ENCODE measurements around the gene LY6G5C. TPM values are rescaled to one million over a fixed set of nuclear protein-coding genes. Genes with fewer than 3 reads are reported as not detected.

The LY6G5C gene
- total and polyA plus RNA-seq, 9 of the 15 experiments (the other 6 are each of a cell fraction or from before 2014, with no cell fraction given), result 0.10 to 0.67 (median 0.46) TPM; not detected in 4

DNA sequence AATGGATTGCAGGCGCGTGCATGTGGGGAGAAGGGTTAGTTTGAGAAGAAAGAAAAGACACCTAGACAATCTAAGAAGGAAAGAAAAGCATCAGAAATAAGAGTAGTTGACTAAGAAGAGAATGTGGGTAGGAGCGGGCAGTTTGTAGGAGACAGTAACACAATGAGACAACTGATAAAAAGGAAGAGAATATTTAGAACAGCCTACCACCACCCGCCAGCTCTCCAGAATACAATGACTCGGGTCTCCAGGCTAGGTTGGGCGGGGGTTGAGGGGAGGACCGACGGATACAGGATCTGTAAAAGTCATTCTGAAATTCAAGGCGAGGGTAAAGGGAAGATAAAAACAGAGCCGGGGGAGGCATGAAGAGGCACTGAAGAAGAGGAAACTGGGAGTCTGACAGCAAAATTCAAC is 21.5 kb upstream of the LY6G5C start:
- H3K36me3 ChIP-seq (ENCODE audit: control insufficient read depth, insufficient read depth, low read length), result peaks cover 40% of the 10 kb centered on the region
- peak overlapping the region; percentile 91 for H2AFZ ChIP-seq (ENCODE audit: low read depth, low read length)
- BruUV-seq (replicated peaks), result no TSS peak
- under 1% methylated on average over 10 of the region's 10 CpGs for WGBS (ENCODE audit: insufficient coverage, low coverage, missing lambda C conversion rate)
- peak in 2 of 4 experiments; percentile 79 to 87 for DNase-seq (ENCODE audit: extremely low read depth in 1 of 4, low spot score in 3 of 4)
- in situ Hi-C loops (cut with MboI) (no loop called here), intact Hi-C loops (cut with micrococcal nuclease) (loop anchor here (2.0 kb wide), 1 partner anchor 38 kb away; the partner anchor contains the start of gene GPANK1)
- CTCF ChIA-PET (ENCODE audit: low intra/inter-chr PET ratio), result interaction anchor here (1.2 kb wide), 1 partner anchor 12 kb away, joined by 3 read pairs; no protein-coding TSS in a partner anchor
- POLR2A ChIA-PET, result interaction anchor here (0.5 to 9.7 kb wide), 20 partner anchors 10 to 145 kb away, joined by 3 to 158 read pairs (median 8); partner anchors contain the start of genes C6orf47, CSNK2B, GPANK1 and LY6G6C
- peak; percentile 15 for FAIRE-seq
- H3K9ac ChIP-seq (ENCODE audit: insufficient read depth in 1 of 2, low read depth in 2 of 2, low read length in 2 of 2), result peak overlapping the region; percentile 93 to 96
- peak; percentile 61 for ATAC-seq
- peak overlapping the region; percentile 68 for H3K4me3 ChIP-seq
- no peaks in the 10 kb centered on the region for H3K27me3 ChIP-seq (ENCODE audit: control insufficient read depth in 2 of 2, insufficient read depth in 2 of 2, low read length in 2 of 2)
- H3K4me2 ChIP-seq (ENCODE audit: insufficient read depth, low read length), result peak overlapping the region; percentile 87
- H4K20me1 ChIP-seq (replicated peaks; ENCODE audit: control insufficient read depth, insufficient read depth, low read length), result no peaks in the 10 kb centered on the region; the same call in 1 of the 2 replicates
- peaks cover 22 to 34% of the 10 kb centered on the region in 2 experiments for H3K4me1 ChIP-seq (replicated peaks in 1 of 2; ENCODE audit: control insufficient read depth in 2 of 2, insufficient read depth in 2 of 2, low read length in 2 of 2)
- H3K79me2 ChIP-seq (ENCODE audit: control insufficient read depth, insufficient read depth, low read length), result peaks cover 53% of the 10 kb centered on the region
- H3K9me3 ChIP-seq (replicated peaks; ENCODE audit: control insufficient read depth, insufficient read depth, low read depth, low read length), result no peaks in the 10 kb centered on the region
- peak overlapping the region; percentile 93 for H3K27ac ChIP-seq (ENCODE audit: extremely low read depth, low read depth, low read length)
- H3K9me1 ChIP-seq (ENCODE audit: control insufficient read depth, insufficient read depth, low read length), result peaks cover 5% of the 10 kb centered on the region
- TF ChIP-seq ZNF764 (CRISPR knock-in tag; IDR thresholded peaks at IDR 0.05; ENCODE audit: low read depth) (no peak), BACH1 (tag; IDR thresholded peaks at IDR 0.05) (0 out of 2 replicates have a peak, but pooled peaks have one; percentile 72), WHSC1 (IDR thresholded peaks at IDR 0.05; ENCODE audit: low read length) (no peak), MAFF (IDR thresholded peaks at IDR 0.05; ENCODE audit: low read length) (no peak), GATA2 (CRISPR knock-in tag; IDR thresholded peaks at IDR 0.05) (no peak), SMARCE1 (IDR thresholded peaks at IDR 0.05) (peak; percentile 88), SRF (CRISPR knock-in tag; IDR thresholded peaks at IDR 0.05) (0 out of 4 replicates have a peak, but pooled peaks of 1 of the 2 experiments have one; percentile 2), NFRKB (IDR thresholded peaks at IDR 0.05; ENCODE audit: low read depth) (0 out of 2 replicates have a peak, but pooled peaks have one; percentile 7), NR2C2 (CRISPR knock-in tag; IDR thresholded peaks at IDR 0.05) (0 out of 2 replicates have a peak, but pooled peaks have one; percentile 1), NR2C2 (tag; IDR thresholded peaks at IDR 0.05) (no peak), U2AF2 (optimal IDR thresholded peaks at IDR 0.05; ENCODE audit: low read depth, low read length) (no peak), ZKSCAN1 (IDR thresholded peaks at IDR 0.05; ENCODE audit: low read depth, low read length) (no peak), RFX7 (CRISPR knock-in tag; IDR thresholded peaks at IDR 0.05) (no peak), RAD51 (IDR thresholded peaks at IDR 0.05; ENCODE audit: borderline replicate concordance, low read depth) (0 out of 2 replicates have a peak, but pooled peaks have one; percentile 48), MTA1 (IDR thresholded peaks at IDR 0.05; ENCODE audit: borderline replicate concordance) (0 out of 2 replicates have a peak, but pooled peaks have one; percentile 19)
- TF ChIP-seq, protein P1, sequence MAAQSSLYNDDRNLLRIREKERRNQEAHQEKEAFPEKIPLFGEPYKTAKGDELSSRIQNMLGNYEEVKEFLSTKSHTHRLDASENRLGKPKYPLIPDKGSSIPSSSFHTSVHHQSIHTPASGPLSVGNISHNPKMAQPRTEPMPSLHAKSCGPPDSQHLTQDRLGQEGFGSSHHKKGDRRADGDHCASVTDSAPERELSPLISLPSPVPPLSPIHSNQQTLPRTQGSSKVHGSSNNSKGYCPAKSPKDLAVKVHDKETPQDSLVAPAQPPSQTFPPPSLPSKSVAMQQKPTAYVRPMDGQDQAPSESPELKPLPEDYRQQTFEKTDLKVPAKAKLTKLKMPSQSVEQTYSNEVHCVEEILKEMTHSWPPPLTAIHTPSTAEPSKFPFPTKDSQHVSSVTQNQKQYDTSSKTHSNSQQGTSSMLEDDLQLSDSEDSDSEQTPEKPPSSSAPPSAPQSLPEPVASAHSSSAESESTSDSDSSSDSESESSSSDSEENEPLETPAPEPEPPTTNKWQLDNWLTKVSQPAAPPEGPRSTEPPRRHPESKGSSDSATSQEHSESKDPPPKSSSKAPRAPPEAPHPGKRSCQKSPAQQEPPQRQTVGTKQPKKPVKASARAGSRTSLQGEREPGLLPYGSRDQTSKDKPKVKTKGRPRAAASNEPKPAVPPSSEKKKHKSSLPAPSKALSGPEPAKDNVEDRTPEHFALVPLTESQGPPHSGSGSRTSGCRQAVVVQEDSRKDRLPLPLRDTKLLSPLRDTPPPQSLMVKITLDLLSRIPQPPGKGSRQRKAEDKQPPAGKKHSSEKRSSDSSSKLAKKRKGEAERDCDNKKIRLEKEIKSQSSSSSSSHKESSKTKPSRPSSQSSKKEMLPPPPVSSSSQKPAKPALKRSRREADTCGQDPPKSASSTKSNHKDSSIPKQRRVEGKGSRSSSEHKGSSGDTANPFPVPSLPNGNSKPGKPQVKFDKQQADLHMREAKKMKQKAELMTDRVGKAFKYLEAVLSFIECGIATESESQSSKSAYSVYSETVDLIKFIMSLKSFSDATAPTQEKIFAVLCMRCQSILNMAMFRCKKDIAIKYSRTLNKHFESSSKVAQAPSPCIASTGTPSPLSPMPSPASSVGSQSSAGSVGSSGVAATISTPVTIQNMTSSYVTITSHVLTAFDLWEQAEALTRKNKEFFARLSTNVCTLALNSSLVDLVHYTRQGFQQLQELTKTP (IDR thresholded peaks at IDR 0.05; ENCODE audit: low read depth in 1 of 2, partially characterized antibody in 2 of 2), result peak; percentile 59 to 67
- TF ChIP-seq, protein P2, sequence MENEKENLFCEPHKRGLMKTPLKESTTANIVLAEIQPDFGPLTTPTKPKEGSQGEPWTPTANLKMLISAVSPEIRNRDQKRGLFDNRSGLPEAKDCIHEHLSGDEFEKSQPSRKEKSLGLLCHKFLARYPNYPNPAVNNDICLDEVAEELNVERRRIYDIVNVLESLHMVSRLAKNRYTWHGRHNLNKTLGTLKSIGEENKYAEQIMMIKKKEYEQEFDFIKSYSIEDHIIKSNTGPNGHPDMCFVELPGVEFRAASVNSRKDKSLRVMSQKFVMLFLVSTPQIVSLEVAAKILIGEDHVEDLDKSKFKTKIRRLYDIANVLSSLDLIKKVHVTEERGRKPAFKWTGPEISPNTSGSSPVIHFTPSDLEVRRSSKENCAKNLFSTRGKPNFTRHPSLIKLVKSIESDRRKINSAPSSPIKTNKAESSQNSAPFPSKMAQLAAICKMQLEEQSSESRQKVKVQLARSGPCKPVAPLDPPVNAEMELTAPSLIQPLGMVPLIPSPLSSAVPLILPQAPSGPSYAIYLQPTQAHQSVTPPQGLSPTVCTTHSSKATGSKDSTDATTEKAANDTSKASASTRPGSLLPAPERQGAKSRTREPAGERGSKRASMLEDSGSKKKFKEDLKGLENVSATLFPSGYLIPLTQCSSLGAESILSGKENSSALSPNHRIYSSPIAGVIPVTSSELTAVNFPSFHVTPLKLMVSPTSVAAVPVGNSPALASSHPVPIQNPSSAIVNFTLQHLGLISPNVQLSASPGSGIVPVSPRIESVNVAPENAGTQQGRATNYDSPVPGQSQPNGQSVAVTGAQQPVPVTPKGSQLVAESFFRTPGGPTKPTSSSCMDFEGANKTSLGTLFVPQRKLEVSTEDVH (IDR thresholded peaks at IDR 0.05; ENCODE audit: low read depth, partially characterized antibody), result peak; percentile 47
